Measurements from ENCODE around the gene SLC9A1.

The SLC9A1 gene

DNA sequence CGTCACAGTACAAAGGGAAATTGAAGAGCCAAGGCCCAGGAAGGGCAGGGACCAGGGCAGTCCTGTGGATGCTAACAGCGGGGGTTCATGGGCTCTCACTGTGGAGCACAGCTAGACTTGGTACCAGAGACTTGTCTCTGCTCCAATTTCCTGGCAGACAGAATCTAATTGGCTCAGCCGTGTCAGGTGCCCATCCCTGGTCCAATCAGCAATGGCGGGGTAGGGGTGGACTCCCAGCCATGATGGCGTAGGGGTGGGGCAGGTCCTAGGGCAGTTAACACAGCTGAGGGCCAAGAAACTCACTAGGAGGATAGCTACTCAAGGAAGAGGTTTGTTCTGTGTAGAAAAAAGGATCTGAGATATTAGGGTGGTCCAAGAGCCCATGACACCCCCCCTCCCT is 102.4 kb downstream of the SLC9A1 start:
- H3K9me3 ChIP-seq = no peaks in the 10 kb centered on the region
- H3K4me3 ChIP-seq (ENCODE audit: low read depth in 1 of 2, low read length in 1 of 2) = no peak overlapping the region
- H3K4me1 ChIP-seq (ENCODE audit: control insufficient read depth in 1 of 2, insufficient read depth in 1 of 2, low read depth in 1 of 2, low read length in 1 of 2) = no peaks in the 10 kb centered on the region
- no peaks in the 10 kb centered on the region for H3K27me3 ChIP-seq
- no peaks in the 10 kb centered on the region for H3K36me3 ChIP-seq
- TF ChIP-seq CTCF (IDR thresholded peaks at IDR 0.05) = no peak
- no peak overlapping the region for H3K27ac ChIP-seq

GRCh38 chr1:27049607-27050006 is 105.3 kb downstream of the SLC9A1 start:
- H3K27ac ChIP-seq = no peak overlapping the region
- H3K4me3 ChIP-seq (ENCODE audit: low read depth in 1 of 2, low read length in 1 of 2) = no peak overlapping the region
- H3K4me1 ChIP-seq (ENCODE audit: control insufficient read depth in 1 of 2, insufficient read depth in 1 of 2, low read depth in 1 of 2, low read length in 1 of 2) = peaks cover 18 to 19% of the 10 kb centered on the region in 2 experiments
- H3K36me3 ChIP-seq = no peaks in the 10 kb centered on the region
- H3K9me3 ChIP-seq = no peaks in the 10 kb centered on the region
- H3K27me3 ChIP-seq = no peaks in the 10 kb centered on the region
- no peak for TF ChIP-seq CTCF (IDR thresholded peaks at IDR 0.05)

DNA sequence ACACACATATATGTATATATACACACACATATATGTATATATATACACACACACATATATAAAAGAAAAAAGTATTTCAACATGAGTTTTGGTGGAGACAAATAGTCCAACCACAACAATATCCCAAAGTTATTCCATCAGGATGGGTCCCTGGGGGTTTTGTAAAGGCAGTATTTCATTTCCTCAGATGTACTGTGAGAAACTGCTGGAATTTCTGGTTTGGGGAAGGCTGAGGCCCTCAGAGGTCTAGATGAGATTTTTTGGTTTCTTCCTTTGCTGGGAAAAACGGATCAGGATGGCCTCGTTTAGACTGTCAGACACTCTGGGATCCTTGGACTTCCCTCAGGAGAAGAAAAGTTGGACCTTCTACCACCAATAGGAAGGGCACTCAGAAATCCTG is 105.8 kb downstream of the SLC9A1 start:
- no peak overlapping the region for H3K27ac ChIP-seq
- H3K36me3 ChIP-seq = no peaks in the 10 kb centered on the region
- no peak for TF ChIP-seq CTCF (IDR thresholded peaks at IDR 0.05)
- no peaks in the 10 kb centered on the region for H3K9me3 ChIP-seq
- no peak overlapping the region for H3K4me3 ChIP-seq (ENCODE audit: low read depth in 1 of 2, low read length in 1 of 2)
- peaks cover 21 to 24% of the 10 kb centered on the region in 2 experiments for H3K4me1 ChIP-seq (ENCODE audit: control insufficient read depth in 1 of 2, insufficient read depth in 1 of 2, low read depth in 1 of 2, low read length in 1 of 2)
- no peaks in the 10 kb centered on the region for H3K27me3 ChIP-seq

Data from neutrophil (primary cell).